ENCODE measurements around the gene PDE1C.

The PDE1C gene

DNA sequence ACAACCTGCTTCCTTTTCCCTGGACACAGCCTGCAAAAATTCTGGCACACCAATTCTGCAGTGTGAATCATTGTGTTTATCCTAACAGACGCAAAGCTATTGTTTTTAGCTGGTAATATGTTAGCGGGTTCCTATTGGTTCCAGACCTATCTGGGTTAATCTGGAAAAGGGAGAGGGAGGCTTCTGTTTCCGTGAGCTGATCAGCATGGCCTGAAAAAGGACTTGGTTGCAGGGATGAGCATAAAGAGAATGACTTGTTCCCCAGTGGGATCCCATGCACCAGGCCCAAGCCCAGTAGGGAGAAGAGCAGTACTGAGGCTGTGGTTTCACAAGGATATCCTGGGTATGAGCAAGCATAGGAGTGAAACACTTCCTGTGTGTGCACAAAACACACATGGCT is 78.4 kb downstream of the PDE1C start:
- DNase-seq (ENCODE audit: low read depth in 2 of 2), result no peak

DNA sequence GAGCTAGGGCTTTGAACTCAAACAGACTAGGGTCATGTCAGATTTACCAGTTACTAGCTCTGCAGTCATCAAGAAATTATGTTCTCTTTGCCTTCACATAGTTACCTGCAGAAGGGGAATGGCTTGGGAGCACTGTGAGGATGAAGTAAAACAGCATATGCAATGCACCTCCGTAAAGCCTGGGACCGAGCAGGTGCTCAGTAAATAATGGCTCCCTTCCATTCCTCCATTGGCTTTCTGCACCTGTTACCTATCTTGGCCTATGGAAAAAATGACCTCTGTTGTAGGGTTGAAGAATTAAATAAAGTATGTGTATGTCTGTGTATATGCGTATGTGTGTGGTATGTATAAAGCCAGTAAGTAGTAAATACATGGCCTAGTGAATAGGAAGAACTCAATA is 78.8 kb downstream of the PDE1C start:
- no peak for DNase-seq (ENCODE audit: low read depth in 2 of 2)

DNA sequence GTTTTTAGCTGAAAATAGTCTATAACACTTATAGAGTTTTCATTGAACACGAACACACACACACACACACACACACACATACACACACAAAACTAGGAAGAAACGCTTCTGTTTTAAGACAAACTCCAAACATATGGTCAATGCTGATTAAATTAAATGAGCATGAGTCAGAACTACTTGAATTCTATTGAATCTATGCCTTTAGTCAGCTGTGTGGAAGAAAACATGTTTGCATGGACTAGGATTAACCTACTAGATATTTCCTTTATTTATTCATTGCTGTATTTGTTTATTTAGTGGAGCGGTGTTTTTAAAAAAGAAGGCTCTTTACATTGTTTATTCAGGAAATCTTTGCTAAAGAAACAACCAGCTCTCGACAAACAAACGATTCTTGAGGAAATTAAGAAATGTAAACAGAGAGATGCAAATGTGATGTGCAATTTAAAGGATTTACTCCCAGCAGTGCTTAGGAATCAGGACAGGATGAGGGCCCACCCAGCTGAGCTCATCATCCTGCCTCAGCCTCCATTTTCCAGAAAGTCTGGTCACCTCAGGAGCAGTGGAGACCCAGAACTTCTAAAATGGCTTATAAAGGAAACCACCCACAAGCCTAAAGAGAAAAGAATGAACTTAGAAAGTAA is 83.2 kb downstream of the PDE1C start:
- no peak for DNase-seq (ENCODE audit: low read depth in 2 of 2)

DNA sequence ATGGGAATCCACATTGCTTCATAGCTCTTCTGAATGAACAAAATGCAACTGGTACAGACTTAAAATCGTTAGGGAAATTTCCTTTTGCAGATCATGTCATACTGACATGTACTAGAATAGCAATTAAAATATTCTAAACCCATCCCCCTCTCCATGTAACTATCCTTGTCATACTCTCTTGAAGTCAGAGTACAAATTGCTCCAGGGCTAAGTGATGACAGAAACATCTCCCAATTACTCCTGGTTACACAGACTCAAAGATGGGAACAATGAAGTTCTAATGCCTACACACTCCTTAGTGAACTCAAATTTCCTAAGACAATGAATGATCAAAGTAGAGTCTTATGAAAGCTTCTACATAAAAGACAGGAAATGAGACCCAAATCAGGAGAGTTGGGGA is 87.2 kb downstream of the PDE1C start:
- DNase-seq (ENCODE audit: low read depth in 2 of 2), result no peak

DNA sequence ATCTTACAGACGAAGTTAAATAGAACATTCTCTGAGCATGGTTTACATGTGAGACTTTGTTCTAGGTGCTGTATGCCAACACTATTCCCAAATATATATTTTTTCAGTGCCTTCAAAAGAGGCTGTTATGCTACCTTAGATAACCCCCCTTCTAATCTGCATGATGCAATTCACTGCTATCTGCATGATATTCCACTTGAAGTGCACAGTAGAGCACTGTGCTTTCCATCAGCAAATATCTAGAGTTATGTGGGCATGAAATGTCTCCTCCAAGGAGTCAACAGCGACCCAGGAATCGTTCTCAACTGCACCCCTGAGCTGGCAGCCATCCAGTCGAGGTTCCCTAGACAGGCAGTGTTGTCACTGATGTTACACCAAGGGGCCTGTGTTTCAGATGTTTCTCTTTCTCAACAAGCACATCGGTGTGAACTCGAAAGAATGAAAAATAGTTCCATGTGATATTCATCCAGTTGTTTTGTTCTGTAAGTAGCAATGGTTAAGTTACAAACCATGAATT is 88.3 kb downstream of the PDE1C start:
- no peak for DNase-seq (ENCODE audit: low read depth in 2 of 2)

DNA sequence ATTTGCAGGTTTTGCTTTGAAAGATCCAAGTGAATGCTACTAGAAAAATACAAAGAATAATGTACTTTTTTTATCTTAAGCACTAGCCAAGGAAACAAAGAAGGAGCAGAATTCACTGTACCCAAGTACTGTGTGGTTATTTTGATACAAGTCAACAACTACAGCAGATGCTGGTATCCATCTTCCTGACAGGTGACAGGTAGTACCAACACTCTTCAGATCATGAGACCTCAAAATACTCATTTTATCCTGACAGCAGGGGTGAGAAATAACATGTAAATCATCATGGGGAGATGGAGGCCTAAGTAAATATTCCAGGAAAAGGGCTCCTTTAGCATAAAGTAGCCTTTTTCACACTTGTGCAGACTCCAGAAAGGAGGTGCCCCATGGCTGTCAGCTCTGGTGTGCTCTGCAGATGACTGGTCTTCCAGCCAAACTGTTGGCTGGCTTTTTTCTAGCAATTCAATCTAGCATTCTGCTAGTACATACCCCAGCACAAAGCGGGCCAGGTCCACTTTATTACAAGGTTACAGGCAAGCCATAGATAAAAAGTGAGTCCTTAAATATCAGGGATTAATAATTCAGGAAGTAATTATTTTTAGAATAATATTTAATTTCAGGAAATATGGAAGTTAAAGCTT is 90.4 kb downstream of the PDE1C start:
- no peak for DNase-seq (ENCODE audit: low read depth in 2 of 2)

DNA sequence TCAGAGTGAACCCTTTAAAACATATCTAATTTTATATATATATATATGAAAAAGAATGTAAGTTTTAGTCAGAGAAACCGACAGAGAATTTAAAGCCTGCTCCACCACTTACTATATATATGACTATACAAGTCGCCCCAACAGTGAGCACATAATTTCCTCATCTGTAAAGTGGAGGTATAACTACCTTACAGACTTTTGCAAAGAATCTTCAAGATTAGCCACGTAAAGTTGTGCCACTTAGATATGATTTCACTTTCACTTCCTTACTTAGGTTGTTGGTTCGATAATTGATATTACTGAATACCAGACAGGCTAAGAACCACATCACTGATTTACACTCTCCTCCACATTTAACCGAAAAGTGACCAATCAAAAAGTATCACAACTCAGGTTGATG is 94.7 kb downstream of the PDE1C start:
- no peak for DNase-seq (ENCODE audit: low read depth in 2 of 2)

DNA sequence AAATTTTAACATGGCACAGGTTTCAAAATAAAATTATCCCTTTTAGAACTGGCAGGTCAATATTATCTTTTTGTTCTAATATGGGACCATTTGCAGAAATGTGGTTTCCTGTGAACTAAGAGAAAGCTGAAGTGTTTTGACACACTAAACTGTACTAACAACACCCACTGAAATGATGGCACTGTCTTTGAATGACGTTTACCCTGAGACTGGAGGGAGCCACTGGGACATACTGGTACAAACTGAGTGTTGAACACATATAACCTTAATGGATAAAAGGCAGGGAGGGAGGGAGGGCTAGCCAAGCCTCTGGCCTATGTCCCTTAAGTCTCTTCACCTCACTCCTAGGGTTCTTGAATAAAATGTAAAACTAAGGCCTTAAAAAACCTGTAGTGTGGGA is 95.9 kb downstream of the PDE1C start:
- DNase-seq (ENCODE audit: low read depth in 2 of 2), result no peak

DNA sequence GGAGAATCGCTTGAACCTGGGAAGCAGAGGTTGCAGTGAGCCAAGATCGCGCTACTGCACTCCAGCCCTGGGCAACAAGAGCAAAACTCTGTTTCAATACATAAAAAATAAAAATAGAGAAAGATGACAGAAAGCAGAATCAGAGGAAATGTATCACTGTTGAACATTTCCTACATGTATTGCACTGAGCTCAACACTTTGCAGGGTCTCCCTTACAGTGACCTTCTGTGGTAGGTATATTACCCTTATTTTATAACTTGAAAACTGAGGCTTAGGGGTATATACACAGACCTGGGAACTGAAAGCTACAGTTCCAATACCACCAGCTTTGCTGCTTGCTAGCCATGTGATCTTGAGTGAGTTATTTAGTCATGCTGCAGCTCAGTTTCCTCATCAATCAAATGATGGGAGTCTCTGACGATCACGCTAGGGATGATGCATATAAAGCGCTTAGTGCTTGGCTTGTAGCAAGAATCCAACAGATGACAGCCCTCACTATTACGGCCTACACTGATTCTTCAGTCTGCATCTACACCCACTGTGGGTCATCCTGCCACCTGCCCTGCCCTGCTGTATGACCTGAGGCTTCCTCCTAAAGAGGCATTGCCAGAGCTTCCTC is 99.0 kb downstream of the PDE1C start:
- no peak for DNase-seq (ENCODE audit: low read depth in 2 of 2)

DNA sequence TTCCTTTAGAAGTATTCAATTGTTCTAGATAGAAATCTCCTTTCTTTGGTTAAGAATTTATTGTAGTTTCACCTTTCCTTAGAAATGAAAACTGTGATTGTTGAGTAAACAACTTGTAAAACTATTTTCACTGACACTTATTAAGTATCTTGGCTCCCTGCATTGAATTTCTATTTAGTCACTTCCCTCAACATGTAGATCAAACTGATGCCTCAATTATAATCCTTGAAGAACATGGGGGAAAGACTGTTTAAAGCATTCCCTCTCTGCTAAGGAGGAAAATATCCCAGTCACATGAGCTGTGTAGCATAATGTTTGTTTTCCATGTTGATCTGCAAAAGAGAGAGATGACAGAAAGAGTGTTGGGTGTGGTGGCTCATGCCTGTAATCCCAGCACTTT is 99.7 kb downstream of the PDE1C start:
- DNase-seq (ENCODE audit: low read depth in 2 of 2), result no peak

DNA sequence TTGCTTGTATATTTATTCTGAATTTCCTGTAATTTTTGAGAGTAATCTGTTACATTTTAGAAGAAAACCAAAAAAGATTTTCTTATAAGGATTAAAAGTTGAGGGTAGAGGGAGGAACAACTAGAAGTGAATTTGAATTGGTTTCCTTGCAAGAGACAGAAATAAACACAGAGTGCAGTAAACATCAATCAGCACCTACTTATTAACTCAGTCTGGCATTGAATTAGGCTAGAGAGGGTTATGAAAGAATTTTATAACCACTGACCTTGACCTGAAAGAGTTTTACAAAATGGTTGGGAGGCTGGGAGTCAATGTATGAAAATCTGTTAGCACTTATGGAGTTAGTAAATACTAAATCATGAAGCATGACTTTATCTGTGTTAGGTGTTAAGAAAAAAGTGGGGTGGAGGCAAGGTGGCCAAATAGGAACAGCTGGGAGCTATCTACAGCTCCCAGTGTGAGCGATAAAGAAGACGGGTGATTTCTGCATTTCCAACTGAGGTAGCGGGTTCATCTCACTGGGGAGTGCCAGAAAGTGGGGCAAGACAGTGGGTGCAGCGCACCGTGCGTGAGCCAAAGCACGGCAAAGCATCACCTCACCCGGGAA is 106.5 kb downstream of the PDE1C start:
- no peak for DNase-seq (ENCODE audit: low read depth in 2 of 2)

DNA sequence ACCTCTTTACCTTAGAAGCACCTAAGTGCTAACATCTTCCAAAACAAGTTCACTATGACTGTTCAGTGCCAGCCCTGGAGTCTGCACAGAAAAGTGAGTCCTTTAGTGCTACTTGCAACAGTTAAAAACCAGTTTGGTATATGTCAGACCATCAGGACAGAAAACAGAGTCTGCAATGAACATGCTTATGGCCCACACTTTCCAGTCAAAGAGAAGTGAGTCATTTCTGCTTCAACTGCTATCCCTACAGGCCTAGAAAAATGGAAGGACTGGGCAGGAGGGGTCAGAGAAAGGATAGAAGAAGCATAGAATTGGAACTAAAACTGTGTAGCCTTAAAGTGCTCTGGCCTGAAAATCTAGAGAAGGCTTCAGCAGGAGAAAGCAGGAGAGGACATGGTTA is 108.0 kb downstream of the PDE1C start:
- DNase-seq (ENCODE audit: low read depth in 2 of 2), result no peak

DNA sequence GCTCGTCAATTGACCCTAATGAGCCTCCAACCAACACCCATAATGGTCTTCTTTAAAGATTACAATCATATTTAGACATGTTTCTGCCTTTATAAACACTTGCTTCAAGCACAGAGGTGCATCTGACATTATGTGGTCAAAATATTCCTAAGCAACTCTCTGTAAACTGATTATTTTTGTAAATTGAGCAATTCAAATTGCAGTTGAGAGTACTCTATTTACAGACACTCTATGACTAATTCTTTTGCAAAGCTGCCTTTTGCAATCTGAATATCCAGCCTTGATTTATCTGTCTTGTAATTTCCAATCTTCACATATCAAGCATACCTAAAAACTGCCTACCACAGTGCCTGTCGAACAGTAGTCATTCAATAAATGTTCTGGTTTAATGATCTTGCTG is 112.0 kb downstream of the PDE1C start:
- no peak for DNase-seq (ENCODE audit: low read depth in 2 of 2)

DNA sequence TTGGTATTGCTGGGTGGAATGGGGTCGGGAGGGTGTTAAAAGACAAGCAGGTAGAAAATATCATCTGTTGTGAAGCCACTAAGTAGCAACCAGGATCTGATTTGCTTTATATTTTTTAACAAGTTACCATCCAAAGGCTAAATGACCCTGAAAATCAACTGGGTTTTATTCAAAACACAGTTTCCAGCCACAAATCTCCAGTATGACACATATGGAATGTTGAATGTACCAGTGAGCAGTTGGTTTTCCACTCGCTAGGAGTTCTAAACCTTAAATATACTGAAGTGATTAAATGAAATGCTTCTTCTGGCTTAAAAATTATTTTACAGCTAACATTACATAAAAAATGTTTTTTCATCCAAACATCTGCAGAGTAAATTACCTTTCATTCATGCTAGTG is 112.5 kb downstream of the PDE1C start:
- no peak for DNase-seq (ENCODE audit: low read depth in 2 of 2)

DNA sequence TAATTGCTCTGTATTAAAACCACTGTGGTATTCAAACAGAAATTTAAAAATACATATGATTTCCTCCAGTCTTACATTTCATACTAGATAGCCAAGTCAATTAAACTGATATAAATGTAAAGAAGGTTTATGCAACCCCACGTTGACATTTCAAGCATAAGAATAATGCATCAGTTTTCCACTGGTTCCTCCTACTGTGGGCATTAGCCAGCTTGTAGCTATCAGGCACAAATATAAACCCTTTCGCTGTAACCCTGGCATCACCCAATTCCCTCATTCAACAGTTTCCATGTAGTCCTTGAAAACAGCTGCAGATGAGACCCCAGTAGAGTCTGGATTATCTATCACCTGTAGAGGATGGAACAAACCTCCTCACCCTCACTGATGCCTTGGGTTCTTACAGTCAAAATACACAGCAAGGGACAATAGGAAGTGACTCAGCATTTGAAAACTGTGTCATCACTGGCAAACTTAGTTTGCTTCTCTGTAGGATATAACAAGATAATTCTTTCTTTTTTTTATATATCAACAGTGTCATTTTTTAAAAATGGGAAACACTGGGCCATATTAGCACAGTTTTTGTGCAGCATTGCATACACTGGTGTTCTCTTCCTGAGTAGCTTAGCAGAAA is 113.0 kb downstream of the PDE1C start:
- no peak for DNase-seq (ENCODE audit: low read depth in 2 of 2)

DNA sequence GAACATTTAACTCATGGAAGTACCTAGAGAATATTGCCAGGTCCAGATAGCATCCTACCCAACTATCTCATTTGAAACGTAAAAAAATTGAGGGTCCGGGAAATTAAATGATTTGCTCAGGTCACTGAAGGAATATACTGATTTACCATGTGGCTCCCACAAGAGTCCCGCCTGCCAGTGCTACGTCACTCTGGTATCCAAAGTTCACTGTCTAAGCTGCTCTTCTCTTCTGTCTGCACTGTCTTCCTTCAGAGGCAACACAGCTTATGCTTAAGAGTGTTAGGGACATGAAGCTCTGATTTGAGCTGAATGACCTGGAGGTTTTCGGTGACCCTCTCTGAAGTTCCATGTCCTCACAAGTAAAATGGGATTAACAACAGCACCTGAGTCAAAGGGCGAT is 114.6 kb downstream of the PDE1C start:
- DNase-seq (ENCODE audit: low read depth in 2 of 2), result no peak

DNA sequence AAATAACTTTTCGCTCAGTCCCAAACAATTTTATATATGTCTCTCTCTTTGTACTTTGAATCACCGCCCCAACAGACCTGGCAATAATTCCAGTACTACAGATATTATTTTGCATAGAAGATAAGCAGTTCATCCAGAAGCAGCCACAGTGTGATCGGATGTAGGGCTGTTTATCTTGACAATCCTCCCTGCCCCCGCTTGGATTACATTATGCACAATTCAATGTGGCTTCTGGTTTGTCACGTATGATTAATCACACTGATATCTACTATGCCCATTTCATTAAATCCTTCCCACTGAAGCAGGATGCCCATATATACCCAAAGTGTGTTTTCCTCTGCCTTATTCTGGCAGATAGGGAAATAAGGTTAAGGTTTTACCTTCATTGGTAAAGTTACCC is 115.2 kb downstream of the PDE1C start:
- DNase-seq (ENCODE audit: low read depth in 2 of 2), result no peak

DNA sequence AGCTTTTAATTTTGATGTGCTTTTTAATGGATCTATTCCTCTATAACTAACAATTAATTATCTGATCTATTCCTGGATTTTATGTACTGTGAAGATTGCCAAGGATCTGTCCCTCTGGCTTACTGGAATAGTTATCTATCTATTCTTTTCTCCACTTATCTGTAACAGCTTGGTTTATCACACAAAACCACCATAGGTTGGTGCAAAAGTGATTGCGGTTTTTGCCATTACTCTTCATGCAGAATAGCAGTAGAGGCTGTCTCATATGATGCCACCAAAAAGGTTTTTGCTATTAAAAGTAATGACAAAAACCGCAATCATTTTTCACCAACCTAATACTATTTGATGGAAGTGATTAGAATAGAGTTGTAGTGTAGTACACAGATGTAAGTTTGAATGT is 115.7 kb downstream of the PDE1C start:
- no peak for DNase-seq (ENCODE audit: low read depth in 2 of 2)

DNA sequence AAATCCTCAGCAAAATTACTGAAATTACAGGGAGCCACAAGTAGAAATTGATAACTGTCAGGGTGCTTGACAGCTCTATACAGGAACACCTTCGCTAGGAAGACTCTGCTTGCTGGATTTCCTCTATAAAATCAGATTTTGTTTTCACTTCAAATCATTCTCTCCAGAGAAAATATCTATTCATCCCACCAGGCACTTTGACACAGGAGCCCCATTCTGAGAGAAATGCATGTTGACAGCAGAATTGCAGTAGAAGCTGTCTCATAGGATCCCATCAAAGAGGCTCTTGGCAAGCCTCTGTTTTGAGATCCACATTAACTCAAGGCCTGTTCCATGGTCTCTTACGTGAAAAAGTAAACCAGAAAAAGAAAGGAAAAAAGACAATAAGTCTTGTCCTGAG is 116.8 kb downstream of the PDE1C start:
- DNase-seq (ENCODE audit: low read depth in 2 of 2), result no peak

DNA sequence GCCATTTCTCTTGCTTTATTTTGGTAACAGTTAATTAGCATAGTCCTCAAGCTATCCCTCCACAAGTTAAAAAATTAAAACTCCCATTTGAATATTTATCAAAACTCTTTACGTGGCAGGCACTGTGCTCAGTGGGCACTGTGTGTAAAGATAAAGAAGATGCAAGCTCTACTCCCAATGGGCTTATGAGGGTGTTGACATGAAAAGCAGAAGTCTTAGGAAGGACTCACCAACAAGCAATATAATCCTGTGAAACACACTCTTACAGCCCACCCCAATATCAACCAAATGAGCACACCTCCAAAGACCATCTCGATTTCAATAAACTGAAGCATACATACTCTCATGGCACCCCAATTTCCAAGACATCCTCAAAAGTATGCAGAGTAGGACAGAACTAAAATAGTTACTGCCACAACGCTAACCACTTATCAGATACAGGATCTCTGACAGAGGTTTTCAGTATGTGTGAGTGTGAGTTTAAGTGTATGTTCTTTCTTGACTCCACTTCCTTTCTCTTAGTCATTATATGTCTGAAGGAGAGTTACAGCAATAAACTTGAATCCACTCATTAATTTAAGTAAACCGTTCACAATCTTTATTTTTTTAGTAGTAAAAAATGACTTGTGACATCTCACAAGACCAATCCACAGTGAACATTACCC is 120.0 kb downstream of the PDE1C start:
- no peak for DNase-seq (ENCODE audit: low read depth in 2 of 2)

DNA sequence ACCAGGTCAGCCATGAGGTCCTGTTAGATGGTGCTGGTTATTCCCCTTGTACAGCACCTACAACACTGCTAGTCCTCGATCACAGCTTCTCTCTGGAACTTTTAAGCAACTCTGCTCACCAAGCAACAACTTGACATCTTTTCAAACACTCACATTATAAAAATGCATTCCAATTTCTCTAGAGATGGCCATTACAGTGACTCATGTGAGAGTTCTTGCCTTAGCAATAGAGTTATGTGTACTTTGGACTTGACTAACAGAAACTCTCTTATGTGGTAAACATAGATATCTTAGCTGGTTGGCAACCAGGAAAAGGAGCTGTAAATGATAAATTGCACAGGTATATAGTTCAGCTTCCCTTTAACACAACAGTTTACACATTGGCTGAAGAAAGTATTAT is 122.2 kb downstream of the PDE1C start:
- no peak for DNase-seq (ENCODE audit: low read depth in 2 of 2)

DNA sequence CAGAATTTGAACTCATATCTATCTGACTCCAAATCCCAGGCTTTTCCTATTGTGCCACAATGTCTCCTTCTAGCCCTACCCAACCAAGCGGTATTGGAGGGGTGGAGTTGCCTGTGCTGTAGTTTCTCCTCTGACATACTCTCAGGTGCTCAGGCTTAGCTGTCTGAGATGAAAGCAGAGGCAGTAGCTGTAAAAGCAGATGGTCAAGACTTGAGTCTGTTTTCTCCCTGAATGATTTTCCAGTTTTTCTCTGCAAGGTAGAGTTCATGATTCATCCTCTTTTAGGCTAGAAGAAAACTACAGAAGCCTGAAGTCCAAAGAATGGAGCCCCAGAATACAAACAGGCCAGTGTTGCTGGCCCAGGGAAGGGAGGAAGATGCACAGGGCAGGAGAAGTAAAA is 130.0 kb downstream of the PDE1C start:
- DNase-seq (ENCODE audit: low read depth in 2 of 2), result no peak
